HG02943 (cell line): Measurements from ENCODE around the gene CDH4.

Source experiments
- ATAC-seq: cut with Tn5 transposase; IDR thresholded peaks from one replicate; pipeline ENCODE4 v1.9.1; 2021; ENCODE audit warnings: mild to moderate bottlenecking, low read depth, moderate library complexity; ENCODE audit not compliant: unreplicated experiment

CDH4 gene

DNA sequence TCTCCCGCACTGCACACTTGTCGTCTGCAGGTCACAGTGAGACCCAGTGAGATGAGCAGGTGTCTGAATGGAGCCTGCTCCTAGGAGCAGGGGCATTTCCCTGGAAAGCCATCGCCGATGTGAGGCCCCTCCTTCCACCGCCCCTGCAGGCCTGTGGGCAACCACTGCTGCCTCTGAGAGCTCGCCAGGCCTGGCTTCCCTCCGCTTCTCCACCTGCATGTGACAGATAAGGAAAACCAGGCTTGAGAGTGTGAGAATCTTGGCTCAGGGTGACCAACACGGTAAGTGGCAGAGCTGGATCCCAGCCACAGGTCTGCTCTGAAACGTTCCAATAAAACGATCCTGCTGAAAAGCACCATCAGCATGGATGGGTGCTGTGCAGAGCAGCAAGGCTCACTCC is 332.8 kb downstream of the CDH4 start:
- ATAC-seq, result no peak

DNA sequence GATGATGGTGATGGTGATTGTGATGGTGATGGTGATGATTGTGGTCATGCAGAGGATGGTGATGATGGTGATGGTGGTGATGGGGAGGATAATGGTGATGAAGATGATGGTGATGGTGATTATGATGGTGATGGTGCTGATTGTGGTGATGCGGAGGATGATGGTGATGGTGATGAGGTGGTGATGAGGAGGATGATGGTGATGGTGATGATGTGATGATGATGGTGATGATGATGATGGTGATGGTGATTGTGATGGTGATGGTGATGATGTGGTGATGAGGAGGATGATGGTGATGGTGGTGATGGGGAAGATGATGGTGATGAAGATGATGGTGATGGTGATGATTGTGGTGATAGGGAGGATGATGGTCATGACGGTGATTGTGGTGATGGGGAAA is 333.7 kb downstream of the CDH4 start:
- no peak for ATAC-seq

DNA sequence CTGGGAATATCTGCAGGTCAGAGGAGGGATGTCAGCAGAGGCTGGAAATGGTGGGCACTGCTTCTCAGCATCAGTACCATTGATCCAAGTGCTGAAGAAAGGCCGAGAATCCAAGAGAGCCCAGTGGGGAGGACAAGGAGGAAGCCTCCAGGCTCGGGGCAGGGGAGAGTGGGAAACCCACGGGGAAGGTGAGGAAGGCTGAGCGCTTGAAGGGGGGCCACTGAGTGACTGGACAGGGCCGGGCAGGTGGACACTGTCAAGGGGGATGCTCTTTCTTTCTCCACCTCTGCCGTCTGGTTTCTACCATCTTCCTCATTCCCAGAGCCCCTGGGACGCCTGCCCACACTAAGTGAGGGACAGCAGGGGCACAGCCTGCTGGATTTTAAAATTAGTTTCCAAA is 335.0 kb downstream of the CDH4 start:
- ATAC-seq, result no peak

DNA sequence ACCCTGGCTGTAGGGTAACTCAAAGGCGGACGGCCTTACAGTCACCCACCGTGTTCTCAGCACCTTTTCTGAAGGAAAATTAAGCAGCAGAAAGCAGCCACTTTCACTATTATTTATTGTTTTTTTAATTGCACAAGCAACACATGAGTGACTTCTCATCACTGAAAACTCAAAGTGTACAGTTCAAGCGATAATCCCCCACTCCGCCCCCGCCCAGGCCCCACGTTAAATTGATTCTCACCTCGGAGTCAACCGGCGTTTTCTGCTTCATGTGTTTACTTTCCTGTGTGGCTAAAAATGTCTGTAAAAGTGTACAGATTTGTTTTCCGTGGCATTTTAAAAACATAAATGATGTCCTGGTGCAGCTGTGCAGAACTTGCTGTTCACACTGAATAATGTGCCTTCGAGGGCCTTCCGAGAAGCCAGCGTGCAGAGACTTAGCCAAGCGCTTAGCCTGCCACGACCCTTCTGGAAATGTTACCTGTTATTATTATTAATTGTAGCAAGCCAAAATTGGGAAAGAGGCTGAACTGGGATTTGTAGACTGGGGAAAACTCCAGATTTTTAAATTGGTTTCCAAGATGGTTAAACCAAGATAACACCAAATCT is 335.7 kb downstream of the CDH4 start:
- ATAC-seq, result no peak

DNA sequence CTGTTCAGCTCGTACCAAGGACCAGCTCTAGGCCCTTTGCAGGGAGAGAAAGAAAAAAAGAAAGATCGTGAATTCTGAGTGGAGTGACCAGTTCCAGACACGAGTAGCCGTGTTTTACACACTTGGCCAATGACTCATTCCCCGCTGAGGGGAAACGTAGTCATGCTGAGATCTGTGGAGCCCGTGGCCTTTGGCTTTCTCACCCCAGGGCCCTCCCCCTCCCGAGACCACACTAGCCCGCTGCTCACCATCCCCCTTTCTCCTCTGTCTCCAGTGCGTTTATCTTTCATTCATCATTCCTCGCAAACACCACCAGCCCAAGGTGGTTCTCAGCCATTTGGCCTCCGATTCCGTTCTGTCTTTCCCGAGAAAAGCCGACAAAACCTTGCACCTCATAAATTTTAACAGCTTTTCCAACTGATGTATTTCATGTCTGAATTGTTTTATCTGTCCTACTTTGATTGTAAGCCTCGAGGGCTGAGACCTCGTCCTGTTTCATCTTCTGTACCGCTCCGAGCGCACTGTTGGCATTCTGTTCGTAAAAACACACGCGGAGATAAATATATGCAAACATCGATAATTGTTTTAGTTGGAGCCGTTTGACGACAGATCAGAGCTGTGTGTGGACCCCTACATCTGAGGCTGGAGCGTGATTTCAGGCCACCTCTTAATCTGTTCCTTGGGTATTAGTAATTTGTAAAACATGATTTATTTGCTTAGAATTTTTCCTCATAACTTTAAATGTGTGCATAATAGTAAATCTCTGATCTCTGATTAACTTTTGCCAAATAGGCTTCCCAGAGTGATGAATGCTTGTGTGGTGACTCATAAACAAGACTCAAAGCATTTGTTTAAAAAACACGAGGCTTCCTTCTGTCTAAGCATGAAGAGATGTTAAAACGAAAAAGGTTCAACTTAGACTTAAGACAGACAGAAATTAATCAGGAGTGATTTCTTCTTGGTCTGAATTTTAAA is 336.6 kb downstream of the CDH4 start:
- ATAC-seq, result no peak

DNA sequence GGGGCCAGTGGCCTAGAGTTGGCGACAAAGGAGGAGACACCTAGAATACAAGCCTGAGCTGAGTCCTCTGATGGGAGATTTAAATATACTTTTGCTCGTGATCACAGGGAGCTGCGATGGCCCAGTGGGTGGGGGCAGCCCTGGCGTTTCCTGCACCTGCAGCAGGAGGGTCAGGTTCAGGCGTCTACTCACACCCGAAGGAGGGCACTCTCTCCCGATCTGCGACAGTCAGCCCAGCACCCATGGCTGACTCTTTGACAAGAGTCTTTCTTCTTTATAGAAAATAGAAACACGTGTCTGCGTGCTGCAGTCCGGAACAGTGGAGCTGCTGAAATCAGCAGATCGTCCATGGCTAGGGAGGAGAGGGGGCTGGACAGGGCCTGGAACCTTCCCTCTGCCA is 338.2 kb downstream of the CDH4 start:
- no peak for ATAC-seq

DNA sequence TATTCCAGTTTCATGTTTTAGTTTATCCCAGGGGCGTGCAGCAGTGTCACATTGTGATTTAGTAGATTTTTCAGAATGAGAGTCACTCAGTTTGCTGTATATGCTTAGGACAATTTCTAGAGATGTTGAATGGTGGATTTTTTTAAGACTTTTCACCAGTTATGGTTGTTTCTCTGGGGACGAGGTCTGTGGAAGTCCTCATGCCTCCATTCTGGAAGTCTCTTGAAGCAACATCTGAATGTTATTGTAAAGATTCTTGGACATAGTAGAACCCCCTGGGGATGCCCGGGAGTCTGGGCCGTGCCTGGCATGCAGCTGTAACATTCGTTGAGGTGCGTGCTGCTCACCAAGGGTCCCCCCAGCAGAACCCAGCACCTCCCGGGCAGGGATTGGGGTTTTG is 341.5 kb downstream of the CDH4 start:
- ATAC-seq, result no peak

DNA sequence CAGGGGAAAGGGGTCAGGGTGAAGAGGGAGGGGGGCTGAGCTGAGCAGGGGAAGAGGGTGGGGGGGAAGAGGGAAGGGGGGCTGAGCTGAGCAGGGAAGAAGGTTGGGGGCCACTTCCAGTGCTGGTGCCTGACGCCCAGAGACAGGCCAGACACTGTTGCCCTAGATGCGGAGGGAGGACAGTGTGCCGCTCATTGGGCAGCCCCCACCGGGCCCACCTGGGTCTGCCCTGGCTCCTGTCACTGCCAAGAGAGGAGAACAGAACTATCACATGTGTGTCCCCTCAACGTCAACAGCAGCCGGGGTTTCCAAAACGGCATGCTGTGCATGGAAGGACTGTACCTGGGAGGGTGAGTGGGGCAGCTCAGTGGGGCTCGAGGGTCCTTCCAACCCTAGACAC is 342.1 kb downstream of the CDH4 start:
- no peak for ATAC-seq

DNA sequence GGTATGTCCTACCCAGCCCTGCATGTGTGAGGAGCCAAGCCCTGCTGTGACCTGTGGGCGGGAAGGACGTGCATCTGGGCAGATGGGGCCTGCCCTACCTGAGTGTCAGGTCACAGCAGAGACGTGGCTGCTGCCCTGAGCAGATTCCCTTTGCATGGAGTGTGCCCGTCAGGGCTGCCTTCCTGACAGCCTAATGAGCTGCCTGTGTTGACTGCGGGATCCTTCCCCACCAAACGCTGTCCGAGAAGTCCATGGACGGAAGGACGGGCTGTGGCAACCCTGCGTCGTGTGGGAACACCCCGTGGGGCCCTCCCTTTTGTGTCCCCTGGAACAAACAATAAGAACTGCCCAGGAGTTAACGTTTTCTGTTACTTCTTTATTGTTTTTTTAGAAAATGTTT is 343.2 kb downstream of the CDH4 start:
- ATAC-seq, result no peak

DNA sequence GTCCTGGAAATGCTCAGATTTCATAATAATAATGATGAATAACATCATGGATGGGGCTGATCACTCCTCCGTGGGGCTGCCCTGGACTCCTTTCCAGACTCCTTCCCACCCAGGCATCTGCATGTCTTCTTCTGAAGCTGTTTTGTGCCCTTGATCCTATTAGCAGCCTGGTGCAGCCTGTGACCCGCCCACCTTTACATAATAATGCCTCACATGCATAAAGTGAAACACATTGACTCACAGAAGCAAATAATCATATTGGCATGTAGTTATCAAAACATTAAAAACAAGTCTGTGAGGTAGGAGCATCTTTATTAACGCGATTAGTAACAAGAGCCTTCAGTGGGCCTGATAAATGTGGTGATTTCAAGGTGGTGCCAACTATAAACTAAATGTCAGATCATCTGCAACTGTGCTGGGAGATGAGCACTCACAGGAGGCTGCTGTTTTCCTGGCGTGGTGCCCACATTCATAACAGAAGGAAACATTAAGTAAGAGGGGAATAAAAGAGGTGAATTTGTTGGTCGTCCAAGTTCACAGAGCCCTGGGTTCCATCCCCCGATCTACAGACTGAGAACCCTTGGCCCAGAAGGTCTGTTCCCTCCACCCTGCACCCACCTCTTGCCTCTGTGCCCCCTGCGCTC is 344.7 kb downstream of the CDH4 start:
- no peak for ATAC-seq

DNA sequence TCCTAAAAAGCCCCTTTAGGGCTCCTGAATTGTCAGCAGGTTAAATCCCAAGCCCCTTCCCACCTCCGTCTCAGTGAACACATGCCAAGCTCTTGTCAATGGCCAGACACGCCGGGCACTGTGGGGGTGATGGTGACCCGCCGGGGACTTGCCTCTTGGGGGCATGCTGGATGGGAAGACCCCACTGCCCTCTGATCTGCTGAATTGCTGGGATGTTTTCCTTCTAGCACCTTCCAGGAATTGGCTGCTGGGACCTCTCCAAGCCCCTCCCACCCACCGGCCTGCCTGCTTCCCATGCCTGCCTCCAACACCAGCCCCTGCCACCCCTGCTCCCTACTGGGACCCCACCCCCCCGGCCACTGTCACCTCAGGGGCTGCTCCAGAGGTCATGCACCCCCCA is 345.9 kb downstream of the CDH4 start:
- no peak for ATAC-seq

DNA sequence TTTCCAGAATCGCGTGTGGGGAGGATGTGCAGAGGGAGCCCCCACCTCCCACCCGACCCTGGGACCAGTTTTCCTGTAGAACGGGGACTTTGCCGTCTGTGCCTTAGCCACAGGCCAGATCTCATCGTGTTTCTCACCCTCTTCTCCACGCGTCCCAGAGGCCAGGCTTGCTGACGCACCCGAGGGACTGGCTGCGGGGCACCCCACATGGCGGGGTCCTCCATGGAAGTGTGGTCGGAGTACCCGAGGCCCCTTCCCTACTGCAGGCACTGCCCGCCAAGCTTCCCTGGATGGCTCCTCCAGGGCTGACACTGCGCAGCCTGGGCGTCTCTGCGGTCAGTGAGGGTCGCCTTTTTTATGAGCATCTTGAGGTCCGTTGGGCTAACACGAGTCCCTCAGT is 346.5 kb downstream of the CDH4 start:
- no peak for ATAC-seq

DNA sequence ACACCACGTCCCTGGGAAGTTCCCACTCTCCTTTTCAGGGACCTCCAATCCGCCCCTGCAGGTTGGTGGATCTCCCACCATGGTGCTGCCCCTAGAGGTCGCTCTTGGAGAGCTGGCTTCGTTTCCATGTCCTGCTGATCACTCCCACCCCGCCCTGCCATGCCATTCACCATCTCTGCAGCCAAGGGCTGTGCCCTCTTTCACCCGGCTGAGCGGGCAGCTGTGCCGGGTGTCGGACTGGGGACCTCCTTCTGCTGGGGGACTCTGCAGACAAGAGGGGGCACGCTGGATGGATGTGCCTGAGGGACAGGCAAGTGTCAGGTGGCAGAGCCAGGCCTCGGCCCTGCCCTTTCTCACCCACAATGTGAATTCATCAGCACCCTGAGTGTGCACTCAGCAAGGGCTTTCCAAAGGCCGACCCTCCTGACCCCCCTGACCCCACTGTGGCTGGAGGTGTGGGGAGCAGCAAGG is 347.0 kb downstream of the CDH4 start:
- ATAC-seq, result no peak

DNA sequence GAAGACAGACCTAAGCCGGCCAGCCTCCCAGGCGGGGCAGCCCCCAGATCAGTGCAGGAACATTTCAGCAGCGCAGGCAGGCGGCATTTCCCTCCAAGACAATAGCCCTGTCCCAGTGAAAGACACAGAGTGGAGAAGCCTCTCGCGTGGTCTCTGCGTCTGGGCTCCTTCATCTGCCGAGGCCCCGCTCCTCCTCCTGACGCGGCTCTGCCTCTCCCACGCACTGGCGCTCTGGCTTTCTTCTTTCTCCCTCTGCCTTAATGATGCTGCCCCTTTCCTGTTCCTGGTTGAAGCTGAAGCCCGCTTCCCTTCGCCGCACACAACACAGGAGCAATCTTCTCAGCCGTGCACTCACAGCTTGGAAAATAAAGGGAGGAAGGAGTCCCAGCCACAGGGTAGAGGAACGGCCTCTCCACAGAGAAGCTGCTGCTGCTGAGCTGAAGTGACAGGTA is 347.5 kb downstream of the CDH4 start:
- ATAC-seq, result no peak

DNA sequence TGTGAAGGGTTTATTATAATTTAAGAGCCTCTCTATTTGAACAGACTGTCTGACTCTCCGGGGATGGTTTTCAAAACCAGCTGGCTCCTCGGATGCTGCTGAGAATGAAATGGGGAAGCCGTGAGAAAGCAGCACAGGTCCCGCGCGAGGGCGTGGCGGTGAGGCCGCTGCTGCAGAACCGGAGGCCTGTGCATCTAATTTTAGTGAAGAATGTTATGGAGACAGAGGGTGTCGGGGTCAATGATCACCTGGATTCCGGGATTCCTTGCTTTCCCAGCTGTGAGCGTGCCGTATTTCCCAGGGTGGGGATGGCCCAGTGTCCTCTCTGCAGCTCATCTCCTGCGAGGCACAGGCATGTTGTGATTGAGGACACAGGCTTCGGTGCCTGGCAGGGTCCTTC is 348.0 kb downstream of the CDH4 start:
- ATAC-seq, result no peak

DNA sequence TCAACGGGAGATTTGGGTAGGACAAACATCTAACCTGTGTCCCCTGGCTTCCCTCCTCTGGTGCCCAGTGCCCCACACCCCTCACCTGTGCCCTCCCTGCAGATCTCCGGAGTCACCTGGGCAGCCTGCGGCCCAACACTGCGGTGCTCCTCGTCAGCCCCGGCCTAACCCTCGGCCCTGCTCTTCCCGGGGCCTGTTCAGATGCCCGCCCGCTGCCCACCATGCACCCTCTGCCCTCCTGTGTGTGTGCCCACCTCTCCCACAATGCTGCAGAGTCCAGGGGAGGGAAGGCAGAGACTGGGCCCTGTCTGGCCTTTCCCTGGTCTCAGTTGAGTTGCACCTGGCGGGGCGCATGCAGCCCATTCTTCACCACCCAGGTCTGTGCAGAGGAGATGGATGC is 349.3 kb downstream of the CDH4 start:
- ATAC-seq, result no peak

DNA sequence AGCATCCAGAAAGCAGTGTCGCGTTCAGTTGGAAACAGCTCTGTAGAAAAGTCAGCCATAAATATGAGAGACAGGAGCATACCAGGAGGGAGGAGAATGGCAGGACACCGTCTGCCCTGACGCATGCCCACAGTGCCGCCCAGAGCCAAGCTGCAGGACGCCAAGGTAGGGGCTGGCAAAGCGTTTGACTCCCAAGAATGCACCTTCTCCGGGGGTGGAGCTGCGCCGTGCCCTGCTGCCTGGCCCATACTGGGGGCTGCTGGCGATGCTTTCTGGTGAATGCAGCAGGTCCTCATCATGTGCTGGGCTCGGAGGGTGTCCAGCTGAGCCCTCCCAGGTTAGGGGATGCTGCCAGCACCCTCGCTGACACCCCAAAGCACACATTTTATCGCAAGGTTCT is 349.8 kb downstream of the CDH4 start:
- no peak for ATAC-seq

DNA sequence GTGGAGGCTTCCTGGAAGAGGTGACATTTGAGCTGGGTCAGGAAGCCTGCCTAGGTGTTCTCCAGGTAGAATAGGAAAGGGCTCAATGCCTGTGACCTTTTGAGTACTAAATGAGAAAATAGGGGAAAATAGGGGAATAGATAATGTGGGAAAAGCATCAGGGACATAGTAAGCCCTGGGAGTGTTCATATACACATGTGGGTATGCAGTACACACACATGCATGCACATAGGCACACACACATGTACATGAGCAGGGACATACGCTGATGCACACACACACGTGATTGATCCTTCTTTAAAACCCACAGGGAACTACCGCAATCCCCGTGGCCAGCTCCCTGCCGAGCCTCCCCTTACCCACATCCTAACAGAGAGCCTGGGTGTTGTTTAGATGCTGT is 351.7 kb downstream of the CDH4 start:
- ATAC-seq, result no peak

DNA sequence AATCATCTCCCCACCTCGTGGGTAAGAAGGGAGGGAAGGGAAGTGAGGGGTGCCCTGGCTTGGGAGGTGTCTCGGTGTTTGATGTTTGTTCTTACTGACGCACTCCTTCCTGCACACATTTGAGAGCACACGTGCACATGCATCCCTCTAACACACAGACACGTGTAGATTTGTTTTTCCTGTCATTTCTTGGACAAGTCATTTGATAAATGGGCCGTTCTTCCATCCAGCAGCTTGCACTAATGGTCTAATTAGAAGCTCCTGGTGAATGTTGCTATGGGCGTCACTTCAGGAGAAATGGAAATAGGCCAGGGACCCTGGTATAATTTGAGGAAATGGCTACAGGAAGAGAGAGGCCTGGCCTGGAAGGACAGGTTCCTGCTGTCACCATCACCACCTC is 352.5 kb downstream of the CDH4 start:
- no peak for ATAC-seq

DNA sequence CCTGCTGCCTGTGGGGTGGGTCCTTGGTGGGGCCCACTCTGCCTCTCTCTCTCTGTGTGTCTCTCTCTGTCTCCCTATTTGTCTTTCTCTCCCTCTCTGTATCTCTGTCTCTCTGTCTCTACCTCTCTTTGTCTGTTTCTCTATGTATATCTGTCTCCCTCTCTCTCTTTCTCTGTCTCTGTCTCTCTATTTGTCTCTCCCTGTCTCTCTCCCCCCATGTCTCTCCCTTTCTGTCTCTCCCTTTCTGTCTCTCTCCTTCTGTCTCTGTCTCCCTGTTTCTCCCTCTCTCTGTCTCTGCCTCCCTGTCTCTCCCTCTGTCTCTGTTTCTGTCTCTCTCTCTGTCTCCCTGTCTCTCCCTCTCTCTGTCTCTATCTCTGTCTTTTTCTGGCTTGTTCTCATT is 353.2 kb downstream of the CDH4 start:
- ATAC-seq, result no peak

DNA sequence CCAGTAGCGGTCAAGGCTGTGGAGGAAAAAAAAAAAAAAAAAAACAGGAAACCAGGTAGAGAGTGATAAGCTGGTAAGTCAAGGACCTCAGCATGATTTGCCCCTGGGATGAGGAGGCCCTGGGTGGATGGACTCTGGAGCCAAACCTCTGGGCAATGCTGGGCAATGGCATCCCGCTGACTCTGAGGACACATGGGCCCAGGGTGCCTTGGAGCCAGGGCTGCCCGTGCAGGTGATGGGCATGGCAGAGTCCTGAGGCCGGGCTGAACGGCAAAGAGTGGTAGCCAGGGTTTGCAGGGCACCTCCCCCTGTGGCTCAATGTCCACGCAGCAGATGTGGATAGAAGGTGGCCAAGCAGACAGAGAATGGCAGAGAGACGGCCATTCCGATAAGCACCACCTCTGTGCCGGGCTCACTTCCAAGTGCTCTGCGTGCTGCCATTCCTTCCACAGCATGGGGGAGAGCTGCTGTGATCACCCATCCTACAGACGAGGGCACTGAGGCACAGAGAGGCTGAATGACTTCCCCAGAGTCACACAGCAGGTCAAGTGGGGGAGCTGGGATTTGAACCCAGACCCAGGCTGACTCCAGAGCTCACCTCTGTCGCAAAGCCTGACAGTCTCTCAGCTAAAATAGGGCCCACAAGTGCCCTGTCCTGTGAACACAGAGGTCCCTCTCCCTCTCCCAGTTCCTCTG is 353.9 kb downstream of the CDH4 start:
- ATAC-seq, result no peak
